Sigmoid colon (tissue), 4 donors: ENCODE results near the gene ALG3.

Source experiments
- EP300 ChIP-seq, 4 donors: sonication (generic); formaldehyde crosslinking; IDR thresholded peaks; one replicate each; pipeline ENCODE4 v1.6.1; 2017; ENCODE audit warnings: antibody characterized with exemption in 4 of 4
- POLR2A ChIP-seq, 2 donors: fragments of 450-650 bp; IDR thresholded peaks; one replicate each; pipeline ENCODE4 v1.6.1; 2016; ENCODE audit warnings: antibody characterized with exemption in 2 of 2, mild to moderate bottlenecking in 2 of 2, moderate library complexity in 2 of 2
- POLR2AphosphoS5 ChIP-seq, 4 donors: sonication (generic); formaldehyde crosslinking; IDR thresholded peaks; one replicate each; pipeline ENCODE4 v1.6.1; 2017; ENCODE audit warnings: antibody characterized with exemption in 4 of 4
- TF ChIP-seq, protein P1 (sequence below), 4 experiments: fragments of 450-650 bp in 3 of 4; fragments of 200-600 bp in 1 of 4; IDR thresholded peaks; one replicate each; pipeline ENCODE4 v1.5.1; 2016 to 2019; ENCODE audit warnings: antibody characterized with exemption in 4 of 4, mild to moderate bottlenecking in 3 of 4, moderate library complexity in 2 of 4

DNA sequence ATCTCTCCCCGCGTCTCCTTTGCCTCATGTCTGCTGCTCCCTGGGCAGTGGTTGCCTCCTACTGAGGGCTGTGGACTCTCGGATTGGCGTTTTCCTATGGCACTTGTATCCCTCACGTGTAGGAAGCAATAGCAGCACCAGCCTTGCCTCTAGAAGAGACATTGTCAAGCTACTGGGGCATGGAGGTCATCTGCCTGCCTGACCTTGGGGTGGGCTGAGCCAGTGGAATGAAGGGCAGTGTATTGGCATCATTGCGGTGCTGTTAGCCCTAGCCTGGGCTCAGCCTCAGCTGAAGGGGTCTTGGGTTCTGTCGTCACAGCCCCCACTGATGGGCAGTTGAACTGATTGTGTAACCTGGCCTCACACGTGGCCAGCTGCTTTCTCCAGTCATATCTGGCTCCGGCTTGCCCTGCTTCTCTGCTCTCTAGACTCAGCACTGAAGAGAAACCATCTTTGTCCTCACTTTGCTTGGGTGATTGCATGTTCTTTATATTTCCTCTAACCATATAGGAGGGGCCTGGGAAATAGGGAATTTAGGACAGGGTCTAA, 54.7 kb downstream of the ALG3 start:
- TF ChIP-seq POLR2AphosphoS5 (IDR thresholded peaks at IDR 0.05) (no peak), POLR2A (IDR thresholded peaks at IDR 0.05) (no peak), EP300 (IDR thresholded peaks at IDR 0.05) (no peak)
- TF ChIP-seq, protein P1, sequence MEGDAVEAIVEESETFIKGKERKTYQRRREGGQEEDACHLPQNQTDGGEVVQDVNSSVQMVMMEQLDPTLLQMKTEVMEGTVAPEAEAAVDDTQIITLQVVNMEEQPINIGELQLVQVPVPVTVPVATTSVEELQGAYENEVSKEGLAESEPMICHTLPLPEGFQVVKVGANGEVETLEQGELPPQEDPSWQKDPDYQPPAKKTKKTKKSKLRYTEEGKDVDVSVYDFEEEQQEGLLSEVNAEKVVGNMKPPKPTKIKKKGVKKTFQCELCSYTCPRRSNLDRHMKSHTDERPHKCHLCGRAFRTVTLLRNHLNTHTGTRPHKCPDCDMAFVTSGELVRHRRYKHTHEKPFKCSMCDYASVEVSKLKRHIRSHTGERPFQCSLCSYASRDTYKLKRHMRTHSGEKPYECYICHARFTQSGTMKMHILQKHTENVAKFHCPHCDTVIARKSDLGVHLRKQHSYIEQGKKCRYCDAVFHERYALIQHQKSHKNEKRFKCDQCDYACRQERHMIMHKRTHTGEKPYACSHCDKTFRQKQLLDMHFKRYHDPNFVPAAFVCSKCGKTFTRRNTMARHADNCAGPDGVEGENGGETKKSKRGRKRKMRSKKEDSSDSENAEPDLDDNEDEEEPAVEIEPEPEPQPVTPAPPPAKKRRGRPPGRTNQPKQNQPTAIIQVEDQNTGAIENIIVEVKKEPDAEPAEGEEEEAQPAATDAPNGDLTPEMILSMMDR (IDR thresholded peaks at IDR 0.05), result no peak
